ENCODE results near the gene EEF1AKMT3. TPM values are rescaled to one million over a fixed set of nuclear protein-coding genes. Genes with fewer than 3 reads are reported as not detected.

Gene EEF1AKMT3
- total RNA-seq, 4 donors from 2014 or later, result 10.3 to 14.6 (median 11.4) TPM

GRCh38 chr12:57765003-57765697 is 7.3 kb upstream of the EEF1AKMT3 start:
- TF ChIP-seq, protein P1, sequence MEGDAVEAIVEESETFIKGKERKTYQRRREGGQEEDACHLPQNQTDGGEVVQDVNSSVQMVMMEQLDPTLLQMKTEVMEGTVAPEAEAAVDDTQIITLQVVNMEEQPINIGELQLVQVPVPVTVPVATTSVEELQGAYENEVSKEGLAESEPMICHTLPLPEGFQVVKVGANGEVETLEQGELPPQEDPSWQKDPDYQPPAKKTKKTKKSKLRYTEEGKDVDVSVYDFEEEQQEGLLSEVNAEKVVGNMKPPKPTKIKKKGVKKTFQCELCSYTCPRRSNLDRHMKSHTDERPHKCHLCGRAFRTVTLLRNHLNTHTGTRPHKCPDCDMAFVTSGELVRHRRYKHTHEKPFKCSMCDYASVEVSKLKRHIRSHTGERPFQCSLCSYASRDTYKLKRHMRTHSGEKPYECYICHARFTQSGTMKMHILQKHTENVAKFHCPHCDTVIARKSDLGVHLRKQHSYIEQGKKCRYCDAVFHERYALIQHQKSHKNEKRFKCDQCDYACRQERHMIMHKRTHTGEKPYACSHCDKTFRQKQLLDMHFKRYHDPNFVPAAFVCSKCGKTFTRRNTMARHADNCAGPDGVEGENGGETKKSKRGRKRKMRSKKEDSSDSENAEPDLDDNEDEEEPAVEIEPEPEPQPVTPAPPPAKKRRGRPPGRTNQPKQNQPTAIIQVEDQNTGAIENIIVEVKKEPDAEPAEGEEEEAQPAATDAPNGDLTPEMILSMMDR (IDR thresholded peaks at IDR 0.05; ENCODE audit: low read depth), result no peak

- TF ChIP-seq, protein P1 (IDR thresholded peaks at IDR 0.05; ENCODE audit: low read depth), result no peak
Observed at GRCh38 chr12:57765698-57766463, 6.5 kb upstream of the EEF1AKMT3 start.

DNA sequence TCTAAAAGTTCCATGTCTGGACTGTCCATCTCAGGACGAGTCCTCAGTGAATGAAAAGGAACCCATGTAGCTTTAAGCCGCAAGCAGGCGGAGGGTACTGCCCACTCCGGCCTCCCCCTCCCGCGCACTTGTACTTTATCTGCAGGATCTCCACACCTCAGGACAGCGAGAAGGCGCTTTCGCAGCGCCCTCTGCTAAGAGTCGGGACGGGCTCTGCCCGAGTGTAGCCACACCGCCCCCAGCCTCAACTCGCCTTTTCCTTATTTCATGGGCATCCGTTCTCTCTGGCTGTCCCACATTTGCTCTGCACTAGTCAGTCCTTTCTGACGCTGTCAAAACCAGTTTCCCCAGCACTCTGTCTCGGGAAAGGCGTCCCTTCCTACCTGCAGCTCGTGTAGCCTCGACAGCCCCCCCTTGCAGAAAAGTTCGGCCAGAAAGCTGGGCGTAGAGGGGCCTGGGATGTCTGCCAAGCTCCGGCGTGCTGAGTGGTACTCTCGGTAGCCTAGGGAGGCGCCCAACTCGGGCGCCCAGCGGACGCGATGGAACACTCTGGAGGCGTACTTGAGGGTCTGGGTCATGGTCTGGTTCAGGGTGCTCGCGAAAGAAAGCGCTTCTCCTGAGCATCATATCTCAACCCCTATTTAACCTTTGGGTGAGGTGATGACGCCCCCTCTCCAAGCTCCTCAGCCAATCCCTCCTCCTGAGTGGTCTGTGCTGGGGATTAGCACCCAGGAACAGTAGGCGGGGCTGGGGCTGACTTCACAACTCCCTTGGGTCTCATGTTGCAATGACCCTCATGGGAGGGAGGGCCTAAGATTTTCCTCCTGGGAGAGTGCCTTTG is 5.7 kb upstream of the EEF1AKMT3 start, which contains the start of gene CYP27B1:
CYP27B1 (minus strand) TSS at position 615 of the 841 bp plus-strand sequence; CDS start at position 578, 37 bp downstream.
- TF ChIP-seq, protein P1 (IDR thresholded peaks at IDR 0.05; ENCODE audit: low read depth), result no peak

GRCh38 chr12:57767305-57767698 is 5.1 kb upstream of the EEF1AKMT3 start:
- TF ChIP-seq, protein P1 (IDR thresholded peaks at IDR 0.05; ENCODE audit: low read depth), result no peak

- TF ChIP-seq, protein P1 (IDR thresholded peaks at IDR 0.05; ENCODE audit: low read depth), result no peak
Observed at GRCh38 chr12:57767876-57768275, 4.5 kb upstream of the EEF1AKMT3 start.

DNA sequence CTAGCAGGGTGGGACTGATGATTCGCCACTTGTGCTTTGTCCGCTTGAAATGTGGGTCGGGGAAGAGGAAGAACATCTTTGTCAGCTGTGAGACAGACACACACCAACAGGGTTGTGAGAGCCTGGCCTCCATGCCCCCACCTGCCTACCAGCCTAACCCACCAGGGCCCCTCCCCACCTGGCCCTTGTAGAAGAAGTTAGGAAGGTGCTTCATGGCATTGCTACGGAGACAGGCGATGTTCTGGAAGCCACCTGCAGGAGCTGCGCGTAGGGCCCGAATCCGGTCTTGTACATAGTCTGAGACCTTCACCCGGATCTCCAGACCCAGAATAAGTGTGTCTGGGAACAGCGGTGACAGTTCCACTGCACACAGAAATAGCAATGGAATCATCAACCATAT is 2.8 kb upstream of the EEF1AKMT3 start:
- TF ChIP-seq, protein P1 (IDR thresholded peaks at IDR 0.05; ENCODE audit: low read depth), result no peak
